ENCODE results near the gene SVOP.

Gene SVOP

GRCh38 chr12:108949976-108950375, 70.9 kb downstream of the SVOP start:
- no peaks in the 10 kb centered on the region for H3K27me3 ChIP-seq (ENCODE audit: insufficient read depth, poor library complexity, severe bottlenecking)
- H3K36me3 ChIP-seq (ENCODE audit: low read depth): no peaks in the 10 kb centered on the region
- H3K4me1 ChIP-seq (ENCODE audit: insufficient read depth, poor library complexity, severe bottlenecking): peaks cover 8% of the 10 kb centered on the region
- TF ChIP-seq CTCF (IDR thresholded peaks at IDR 0.05; ENCODE audit: poor library complexity, severe bottlenecking): no peak
- H3K4me3 ChIP-seq (ENCODE audit: severe bottlenecking): no peak overlapping the region
- peaks cover 3% of the 10 kb centered on the region for H3K9me3 ChIP-seq (ENCODE audit: severe bottlenecking)
- DNase-seq (ENCODE audit: low spot score): no peak
- no peak for ATAC-seq (ENCODE audit: low read depth)
- H3K27ac ChIP-seq (ENCODE audit: poor library complexity, severe bottlenecking): no peak overlapping the region

- no peak for TF ChIP-seq CTCF (IDR thresholded peaks at IDR 0.05; ENCODE audit: poor library complexity, severe bottlenecking)
- no peak overlapping the region for H3K4me3 ChIP-seq (ENCODE audit: severe bottlenecking)
- no peak overlapping the region for H3K27ac ChIP-seq (ENCODE audit: poor library complexity, severe bottlenecking)
- no peaks in the 10 kb centered on the region for H3K27me3 ChIP-seq (ENCODE audit: insufficient read depth, poor library complexity, severe bottlenecking)
- DNase-seq (ENCODE audit: low spot score): no peak
- peaks cover 3% of the 10 kb centered on the region for H3K9me3 ChIP-seq (ENCODE audit: severe bottlenecking)
- H3K36me3 ChIP-seq (ENCODE audit: low read depth): no peaks in the 10 kb centered on the region
- H3K4me1 ChIP-seq (ENCODE audit: insufficient read depth, poor library complexity, severe bottlenecking): peaks cover 8% of the 10 kb centered on the region
- no peak for ATAC-seq (ENCODE audit: low read depth)
Observed at GRCh38 chr12:108948367-108948766, 72.5 kb downstream of the SVOP start.

GRCh38 chr12:108947097-108947496, 73.8 kb downstream of the SVOP start:
- H3K9me3 ChIP-seq (ENCODE audit: severe bottlenecking): peaks cover 3% of the 10 kb centered on the region
- no peak for ATAC-seq (ENCODE audit: low read depth)
- no peak for DNase-seq (ENCODE audit: low spot score)
- no peak overlapping the region for H3K27ac ChIP-seq (ENCODE audit: poor library complexity, severe bottlenecking)
- TF ChIP-seq CTCF (IDR thresholded peaks at IDR 0.05; ENCODE audit: poor library complexity, severe bottlenecking): no peak
- H3K27me3 ChIP-seq (ENCODE audit: insufficient read depth, poor library complexity, severe bottlenecking): no peaks in the 10 kb centered on the region
- H3K36me3 ChIP-seq (ENCODE audit: low read depth): no peaks in the 10 kb centered on the region
- H3K4me3 ChIP-seq (ENCODE audit: severe bottlenecking): no peak overlapping the region
- peaks cover 8% of the 10 kb centered on the region for H3K4me1 ChIP-seq (ENCODE audit: insufficient read depth, poor library complexity, severe bottlenecking)

GRCh38 chr12:108940138-108940537, 80.7 kb downstream of the SVOP start:
- Histone ChIP-seq H3K4me3 (ENCODE audit: severe bottlenecking) (no peak overlapping the region), H3K27me3 (ENCODE audit: insufficient read depth, poor library complexity, severe bottlenecking) (no peaks in the 10 kb centered on the region), H3K36me3 (ENCODE audit: low read depth) (no peaks in the 10 kb centered on the region), H3K4me1 (ENCODE audit: insufficient read depth, poor library complexity, severe bottlenecking) (no peaks in the 10 kb centered on the region), H3K9me3 (ENCODE audit: severe bottlenecking) (no peaks in the 10 kb centered on the region), H3K27ac (ENCODE audit: poor library complexity, severe bottlenecking) (no peak overlapping the region)
- TF ChIP-seq CTCF (IDR thresholded peaks at IDR 0.05; ENCODE audit: poor library complexity, severe bottlenecking): no peak
- DNase-seq (ENCODE audit: low spot score): no peak
- no peak for ATAC-seq (ENCODE audit: low read depth)

- Histone ChIP-seq H3K36me3 (ENCODE audit: low read depth) (no peaks in the 10 kb centered on the region), H3K4me1 (ENCODE audit: insufficient read depth, poor library complexity, severe bottlenecking) (no peaks in the 10 kb centered on the region), H3K27ac (ENCODE audit: poor library complexity, severe bottlenecking) (no peak overlapping the region), H3K27me3 (ENCODE audit: insufficient read depth, poor library complexity, severe bottlenecking) (no peaks in the 10 kb centered on the region), H3K4me3 (ENCODE audit: severe bottlenecking) (no peak overlapping the region), H3K9me3 (ENCODE audit: severe bottlenecking) (no peaks in the 10 kb centered on the region)
- DNase-seq (ENCODE audit: low spot score) (no peak), ATAC-seq (ENCODE audit: low read depth) (peak; percentile 88)
- no peak for TF ChIP-seq CTCF (IDR thresholded peaks at IDR 0.05; ENCODE audit: poor library complexity, severe bottlenecking)
Observed at GRCh38 chr12:108939594-108939993, 81.3 kb downstream of the SVOP start.

Measured in RWPE2 (cell line).